ENCODE data around the gene RADIL.
A peak's percentile ranks its signal among the peaks of the same experiment; 100 is the strongest.

Gene RADIL

DNA sequence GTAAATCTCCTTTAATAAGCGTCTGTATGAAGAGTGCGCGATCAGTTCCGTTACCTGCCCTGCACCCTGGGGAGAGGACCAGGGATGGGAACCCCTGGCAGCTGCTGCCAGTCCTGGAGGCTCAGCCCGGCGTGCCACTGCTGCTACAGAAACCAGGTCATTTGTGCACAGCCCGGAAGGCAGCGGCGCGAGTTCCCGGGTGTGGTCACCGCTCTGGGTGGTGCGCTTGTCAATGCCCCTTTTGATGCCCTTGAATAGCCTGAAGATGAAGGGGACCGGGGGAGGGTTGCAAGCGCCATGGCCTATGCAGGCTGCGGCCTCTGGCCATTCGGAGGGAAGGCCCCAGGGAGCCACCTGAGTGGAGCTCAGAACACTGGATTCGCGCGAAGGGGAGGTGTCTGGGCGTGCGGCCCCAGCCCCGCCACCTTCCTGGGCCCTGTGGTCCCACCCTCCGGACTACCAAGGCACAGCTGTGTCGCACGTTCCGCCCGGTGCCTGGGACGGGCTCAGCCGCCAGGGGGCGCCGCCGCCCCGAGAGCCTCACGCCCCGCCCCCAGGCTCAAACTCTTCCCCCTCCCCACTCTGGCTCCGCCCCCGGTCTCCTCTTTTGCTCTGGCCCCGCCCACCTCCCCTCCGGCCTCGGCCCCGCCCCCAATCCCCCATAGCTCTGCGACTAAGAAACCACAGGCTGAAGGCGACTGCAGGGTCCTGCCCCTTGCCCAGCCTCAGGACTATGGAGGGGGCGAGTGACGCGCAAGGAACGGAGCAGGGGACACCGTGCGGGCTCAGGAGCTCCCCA is 91.6 kb downstream of the RADIL start:
- DNase-seq = peak; percentile 56 to 82 (median 69)

DNA sequence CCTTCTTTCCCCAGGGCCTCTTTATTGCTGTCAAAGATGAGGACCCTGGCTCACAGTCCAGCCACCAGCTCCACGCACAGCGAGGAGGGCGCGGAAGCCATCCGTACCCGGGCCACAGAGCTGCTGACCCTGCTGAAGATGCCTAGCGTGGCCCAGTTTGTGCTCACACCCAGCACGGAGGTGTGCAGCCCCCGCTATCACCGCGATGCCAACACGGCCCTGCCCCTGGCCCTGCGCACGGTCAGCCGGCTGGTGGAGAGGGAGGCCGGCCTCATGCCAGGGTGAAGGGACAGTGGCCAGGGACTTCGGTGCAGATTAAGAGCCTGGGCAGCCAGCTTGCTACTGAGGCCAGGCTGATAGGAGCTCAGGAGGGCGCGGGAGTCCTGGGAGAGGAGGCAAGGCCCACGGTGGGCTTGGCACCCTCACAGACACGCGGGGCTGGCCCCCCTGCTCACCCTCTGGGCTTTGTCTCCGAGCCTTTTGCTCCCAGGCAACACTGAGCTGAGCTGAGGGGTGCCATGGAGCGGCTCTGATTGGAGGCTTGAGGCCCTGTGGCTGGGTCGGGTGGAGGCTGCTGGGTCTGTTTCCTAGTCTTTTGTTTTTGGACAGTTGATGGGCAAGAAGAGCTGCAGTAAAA is 92.3 kb downstream of the RADIL start:
- DNase-seq = no peak

DNA sequence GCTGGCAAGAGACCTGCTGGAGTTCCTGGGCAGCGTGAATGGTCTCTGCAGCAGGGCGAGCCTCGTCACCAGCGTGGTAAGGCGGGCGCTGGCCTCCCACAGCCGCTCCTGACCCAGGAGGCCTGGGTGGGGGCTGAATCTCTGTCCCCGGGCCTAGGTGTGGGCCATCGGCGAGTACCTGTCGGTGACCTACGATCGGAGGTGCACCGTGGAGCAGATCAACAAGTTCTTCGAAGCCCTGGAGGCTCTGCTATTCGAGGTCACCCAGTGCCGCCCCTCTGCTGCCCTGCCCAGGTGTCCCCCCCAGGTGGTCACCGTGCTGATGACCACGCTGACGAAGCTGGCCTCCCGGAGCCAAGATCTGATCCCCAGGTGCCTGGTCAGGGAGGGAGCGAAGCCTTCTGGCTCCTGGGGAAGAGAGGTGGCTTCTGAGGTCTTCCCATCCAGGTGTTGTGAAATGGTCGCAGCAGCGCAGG is 93.0 kb downstream of the RADIL start:
- no peak for DNase-seq

DNA sequence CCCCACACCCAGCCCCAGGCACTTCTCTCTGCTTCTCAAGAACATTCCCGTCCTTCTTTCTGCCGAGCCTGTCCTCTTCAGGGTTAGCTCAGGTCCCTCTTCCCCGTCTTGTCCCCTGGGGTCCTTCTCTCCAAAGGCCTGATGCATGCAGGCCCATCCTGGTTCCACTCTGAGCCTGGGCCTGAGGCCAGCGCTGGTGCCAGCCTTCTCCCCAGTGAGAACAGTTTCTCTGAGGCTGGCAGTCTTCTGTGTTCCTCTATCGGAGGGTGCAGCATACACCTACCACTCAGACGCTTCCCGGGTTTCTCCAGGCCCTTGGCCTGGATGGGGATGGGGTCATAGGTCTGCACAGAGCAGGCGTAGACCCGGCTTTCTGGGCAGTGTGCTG is 93.4 kb downstream of the RADIL start:
- no peak for DNase-seq

DNA sequence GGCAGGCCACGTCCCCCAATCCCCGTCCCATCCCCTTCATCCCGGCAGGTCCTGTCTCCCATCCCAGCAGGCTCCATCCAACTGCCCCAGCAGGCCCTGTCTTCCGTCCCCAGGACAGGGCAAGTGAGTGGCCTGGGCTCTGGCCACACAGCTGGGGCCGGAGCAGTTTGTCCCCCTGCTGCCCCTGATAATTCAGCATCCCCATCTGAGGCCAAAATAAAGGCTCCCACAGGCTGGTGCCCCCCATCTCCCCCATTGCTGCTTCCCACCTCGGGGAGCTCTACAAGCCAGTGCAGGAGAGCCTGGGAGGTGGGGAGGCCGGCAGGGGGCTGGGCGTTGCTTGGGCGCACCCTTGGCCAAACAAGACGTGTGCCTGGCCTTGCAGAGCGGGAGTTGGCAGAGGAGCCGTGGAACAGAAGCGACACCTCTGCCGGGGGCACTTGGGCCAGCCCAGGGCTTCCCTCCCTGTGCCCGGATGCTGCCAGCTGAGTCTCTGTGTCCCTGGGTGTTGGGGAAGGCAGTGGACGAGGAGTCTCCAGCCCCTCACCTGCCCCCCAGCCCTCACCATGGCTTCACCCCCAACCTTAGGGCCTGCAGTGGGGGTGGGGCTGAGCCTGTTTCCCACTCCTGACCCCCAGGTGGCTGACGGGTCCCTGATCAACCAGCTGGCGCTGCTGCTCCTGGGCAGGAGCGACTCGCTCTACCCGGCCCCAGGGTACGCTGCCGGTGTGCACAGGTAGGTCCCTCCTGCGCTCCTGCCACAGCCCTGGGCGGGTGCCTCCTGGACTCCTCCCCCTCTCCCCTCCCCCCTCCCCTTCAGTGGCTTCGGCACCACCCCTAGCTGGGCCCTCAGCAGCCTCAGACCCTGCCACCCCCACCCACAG is 94.1 kb downstream of the RADIL start:
- DNase-seq = no peak

DNA sequence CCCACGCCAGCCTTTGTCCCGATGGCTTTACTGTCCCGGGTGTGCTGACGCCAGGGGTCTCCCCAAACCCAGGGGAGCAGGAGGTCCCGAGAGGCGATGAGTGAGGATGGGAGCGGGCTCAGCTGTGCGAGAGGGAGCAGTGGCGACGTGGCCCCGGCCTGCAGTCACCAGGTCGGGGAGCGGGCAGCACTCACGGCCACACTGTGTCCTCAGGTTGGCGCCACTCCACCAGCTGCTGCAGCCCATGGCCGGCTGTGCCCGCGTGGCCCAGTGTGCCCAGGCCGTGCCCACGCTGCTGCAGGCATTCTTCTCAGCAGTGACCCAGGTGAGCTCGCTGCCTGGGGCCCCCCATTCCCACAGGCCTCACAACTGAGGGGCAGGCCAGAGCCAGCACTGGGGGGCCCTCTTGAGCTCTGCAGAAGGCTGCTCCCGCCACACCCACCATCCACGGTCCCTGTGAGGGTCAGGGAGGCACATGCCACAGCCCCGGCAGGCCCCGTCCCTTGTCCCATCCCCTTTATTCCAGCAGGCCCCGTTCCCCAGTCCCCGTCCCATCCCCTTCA is 94.8 kb downstream of the RADIL start:
- DNase-seq = no peak

DNA sequence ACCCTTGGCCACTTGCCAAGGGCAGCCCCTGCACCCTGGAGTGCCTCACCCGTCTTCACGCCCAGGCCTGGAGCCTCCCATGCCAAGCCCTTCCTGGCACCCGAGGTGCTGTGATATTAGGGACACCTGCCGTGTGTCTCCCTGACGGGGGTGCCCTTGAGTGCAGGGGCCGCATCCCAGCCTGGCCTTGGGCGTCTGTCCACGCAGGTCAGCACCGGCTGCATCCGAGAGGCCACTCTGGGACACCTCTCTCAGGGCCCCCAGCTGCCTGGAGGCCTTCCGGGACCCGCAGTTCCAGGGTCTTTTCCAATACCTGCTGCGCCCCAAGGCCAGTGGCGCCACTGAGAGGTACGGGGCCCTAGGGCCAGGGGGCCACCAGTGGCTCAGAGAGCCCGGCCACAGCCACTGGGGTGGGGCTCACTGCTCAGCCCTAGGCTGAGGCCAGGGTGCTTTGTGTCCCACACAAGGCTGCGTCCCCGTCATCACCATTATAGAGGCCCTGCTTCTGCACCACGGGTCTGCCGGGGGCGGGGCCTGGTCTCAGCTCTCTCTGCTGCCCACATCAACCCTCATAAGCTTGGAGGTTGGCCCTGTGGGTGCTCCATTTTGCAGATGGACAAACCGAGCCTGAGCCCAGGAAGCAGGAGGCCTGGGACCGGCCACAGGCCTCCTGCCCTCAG is 95.4 kb downstream of the RADIL start:
- no peak for DNase-seq

DNA sequence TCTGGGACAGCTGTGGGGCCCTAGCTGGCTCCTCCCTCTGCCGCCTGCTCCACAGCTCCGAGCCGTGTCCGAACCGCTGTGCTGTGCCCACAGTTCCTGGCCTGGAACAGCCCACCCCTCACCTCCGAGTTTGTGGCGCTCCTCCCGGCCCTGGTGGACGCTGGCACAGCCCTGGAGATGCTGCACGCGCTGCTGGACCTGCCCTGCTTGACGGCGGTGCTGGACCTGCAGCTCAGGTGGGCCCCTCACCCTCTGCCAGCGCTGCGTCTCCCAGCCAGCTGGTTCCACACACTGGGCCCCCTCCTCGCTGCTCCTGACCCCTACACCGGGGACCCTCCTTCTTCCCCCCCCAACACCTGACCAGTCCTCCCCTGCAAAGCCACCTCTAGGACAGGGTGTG is 96.0 kb downstream of the RADIL start:
- no peak for DNase-seq

DNA sequence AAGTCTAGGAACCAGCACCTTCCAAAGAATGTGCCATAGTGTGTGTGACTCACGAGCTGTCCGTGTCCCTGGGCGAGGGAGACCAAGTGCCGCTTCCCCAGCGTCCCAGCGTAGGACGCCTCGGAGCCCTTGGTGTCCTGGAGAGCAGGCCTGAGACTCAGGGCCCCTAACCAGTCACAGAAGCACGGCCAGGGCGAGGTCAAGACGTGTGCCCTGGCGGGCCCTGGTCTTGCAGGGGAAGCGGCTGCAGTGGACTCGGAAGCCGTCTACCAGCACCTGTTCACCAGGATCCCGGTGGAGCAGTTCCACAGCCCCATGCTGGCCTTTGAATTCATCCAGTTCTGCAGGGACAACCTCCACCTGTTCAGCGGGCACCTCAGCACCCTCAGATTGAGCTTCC is 97.5 kb downstream of the RADIL start:
- no peak for DNase-seq

DNA sequence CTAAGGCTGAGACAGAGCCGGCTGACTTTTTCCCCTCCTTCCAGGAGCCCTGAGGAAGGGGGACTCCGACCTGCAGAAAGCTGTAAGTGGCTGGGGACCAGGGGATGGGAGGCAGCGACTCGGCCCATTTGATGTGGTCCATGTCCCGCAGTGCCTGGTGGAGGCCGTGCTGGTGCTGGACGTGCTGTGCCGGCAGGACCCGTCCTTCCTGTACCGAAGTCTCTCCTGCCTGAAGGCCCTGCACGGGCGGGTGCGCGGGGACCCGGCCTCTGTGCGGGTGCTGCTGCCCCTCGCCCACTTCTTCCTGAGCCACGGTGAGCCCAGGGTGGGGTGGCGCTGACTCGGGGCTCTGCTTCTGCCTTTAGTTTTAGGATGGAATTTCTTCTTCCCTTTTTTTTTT is 98.1 kb downstream of the RADIL start:
- DNase-seq = no peak

DNA sequence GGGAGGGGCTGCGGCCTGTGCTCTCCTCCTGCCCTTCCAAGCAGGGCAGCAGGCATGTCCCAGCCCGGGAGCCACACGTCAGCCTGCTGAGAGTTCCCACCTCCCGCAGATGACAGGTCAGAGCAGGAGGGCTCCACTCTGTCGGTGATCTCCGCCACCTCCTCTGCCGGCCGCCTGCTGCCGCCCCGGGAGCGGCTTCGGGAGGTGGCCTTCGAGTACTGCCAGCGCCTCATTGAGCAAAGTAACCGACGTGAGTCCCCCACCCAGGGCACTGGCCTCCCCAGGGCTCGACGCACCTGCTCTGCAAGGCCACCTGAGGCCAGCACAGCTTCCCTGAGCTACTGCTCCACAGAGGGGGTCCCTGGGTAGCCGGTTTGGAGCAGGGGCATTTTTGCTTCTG is 98.7 kb downstream of the RADIL start:
- DNase-seq = no peak

DNA sequence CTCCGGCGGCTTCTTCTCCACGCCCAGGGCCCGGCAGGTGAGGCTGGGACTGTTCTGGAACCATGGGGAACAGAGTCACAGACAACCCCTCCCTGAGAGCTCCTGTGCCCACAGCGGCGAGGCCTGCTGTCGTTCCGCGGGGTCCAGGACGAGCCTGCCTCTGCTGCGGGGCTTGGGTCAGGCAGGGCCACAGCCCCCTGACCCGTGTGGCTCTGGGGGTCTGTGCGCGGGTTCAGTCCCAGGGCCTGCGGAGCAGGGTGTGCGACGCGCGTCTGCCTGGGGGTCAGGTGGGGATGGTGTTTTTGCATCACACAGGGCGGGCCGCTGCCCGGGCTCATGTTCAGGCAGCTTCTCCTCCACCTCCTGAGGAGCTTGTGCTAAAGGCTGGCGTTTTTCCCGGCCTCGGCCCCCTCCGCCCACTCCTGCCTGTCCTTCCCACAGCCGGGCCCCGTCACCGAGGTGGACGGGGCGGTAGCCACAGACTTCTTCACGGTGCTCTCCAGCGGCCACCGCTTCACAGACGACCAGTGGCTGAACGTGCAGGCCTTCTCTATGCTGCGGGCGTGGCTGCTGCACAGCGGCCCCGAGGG is 99.7 kb downstream of the RADIL start:
- no peak for DNase-seq

DNA sequence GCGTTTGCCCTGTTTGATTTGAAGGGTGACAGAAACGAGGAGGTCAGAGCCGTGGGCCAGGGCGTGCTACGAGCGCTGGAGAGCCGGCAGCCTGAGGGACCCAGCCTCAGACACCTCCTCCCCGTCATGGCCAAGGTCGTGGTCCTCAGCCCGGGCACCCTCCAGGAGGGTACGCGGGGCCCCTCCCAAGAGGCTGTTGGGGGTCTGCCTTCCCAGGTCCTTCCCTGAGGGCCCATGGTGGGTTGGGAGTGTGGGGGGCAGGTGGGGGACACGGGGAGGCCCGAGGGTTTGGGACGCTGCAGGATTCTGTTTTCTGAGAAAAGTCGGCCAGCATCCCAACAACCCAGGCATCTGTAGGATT is 100.2 kb downstream of the RADIL start:
- DNase-seq = no peak

DNA sequence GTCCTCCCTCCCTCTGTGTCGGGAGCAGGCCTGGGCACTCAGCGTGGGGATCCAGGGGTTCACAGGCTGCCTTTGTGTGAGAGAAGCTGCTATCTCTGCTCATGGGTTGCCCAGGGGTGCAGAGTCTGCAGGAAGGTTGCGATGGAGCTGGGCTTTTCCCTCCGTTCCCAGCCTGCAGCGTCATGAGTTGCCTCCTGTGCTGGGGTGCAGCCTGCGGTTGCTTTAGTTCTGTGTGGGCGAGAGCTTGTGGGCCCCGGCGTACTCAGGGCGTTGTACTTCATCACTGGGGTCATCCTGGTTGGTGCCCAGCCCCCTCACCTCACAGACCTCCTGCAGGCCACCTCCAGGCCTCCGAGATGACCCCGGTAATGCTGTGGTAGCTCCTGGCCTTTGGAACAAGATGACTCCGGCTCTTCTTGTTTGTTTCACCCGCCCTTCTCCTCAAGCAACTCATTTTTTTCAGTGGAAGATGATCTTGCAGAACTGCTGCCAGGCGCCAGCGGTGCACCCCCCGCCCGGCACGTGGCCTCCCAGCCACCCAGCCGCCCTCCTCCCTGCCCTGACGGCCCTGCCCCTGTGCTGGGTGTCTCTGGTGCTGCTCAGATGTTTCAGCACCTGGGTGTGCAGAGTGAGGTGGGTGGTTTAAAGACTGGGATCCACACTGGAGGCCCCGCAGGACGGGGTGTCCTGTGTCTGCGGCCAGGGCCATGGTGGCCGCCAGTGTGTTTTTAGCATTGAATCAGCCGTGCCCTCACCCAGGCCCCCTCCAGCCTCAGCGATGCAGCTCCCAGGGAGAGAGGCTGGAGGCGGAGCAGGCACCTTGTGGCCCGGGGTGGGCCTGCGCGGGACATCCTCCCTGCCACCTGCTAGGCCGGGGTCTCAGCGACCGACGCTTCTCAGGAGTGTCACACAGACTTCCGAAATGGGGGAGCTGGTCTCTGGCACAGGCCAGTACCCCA is 100.9 kb downstream of the RADIL start:
- DNase-seq = no peak

DNA sequence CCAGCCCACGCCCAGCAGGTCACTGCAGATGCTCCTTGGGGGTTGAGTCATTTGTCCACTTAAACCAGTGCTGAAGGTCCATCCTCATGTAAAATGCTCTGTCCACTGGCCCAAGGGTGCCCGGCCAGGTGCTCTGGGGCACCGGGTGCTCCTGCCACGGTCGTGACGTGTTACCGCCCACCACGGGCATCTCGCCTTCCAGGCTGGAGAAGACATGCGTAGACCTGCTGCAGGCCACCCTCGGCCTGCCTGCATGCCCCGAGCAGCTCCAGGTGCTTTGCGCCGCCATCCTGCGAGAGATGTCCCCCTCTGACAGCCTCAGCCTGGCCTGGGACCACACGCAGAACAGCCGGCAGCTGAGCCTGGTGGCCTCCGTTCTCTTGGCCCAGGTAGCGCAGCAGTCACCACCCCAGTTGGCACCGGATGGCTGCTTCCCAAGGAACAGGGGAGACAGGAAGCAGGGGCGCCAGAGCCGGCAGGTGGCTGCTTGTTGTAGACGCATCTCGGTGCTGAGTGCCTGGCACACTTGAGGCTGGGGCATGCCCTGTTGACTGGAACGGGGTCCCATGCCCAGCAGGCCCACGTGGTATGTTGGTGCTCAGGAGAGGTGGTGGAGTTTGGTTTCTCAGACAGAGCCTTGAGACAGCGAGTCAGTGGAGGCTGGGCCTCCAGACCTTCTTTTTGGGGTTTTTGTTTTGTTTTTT is 102.0 kb downstream of the RADIL start:
- DNase-seq = no peak

DNA sequence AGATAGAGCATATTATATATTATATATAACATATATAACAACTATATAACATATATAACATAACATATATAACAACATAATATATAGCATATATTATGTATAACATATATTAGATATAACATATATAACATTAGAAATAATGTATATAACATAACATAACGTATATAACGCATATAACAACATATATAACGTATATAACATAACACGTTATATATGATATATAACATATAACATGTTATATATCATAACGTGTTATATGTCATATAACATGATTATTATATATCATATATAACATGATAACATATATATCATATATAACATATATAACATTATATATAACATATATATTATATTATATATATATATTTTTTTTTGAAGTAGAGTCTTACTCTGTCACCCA is 104.4 kb downstream of the RADIL start:
- no peak for DNase-seq

DNA sequence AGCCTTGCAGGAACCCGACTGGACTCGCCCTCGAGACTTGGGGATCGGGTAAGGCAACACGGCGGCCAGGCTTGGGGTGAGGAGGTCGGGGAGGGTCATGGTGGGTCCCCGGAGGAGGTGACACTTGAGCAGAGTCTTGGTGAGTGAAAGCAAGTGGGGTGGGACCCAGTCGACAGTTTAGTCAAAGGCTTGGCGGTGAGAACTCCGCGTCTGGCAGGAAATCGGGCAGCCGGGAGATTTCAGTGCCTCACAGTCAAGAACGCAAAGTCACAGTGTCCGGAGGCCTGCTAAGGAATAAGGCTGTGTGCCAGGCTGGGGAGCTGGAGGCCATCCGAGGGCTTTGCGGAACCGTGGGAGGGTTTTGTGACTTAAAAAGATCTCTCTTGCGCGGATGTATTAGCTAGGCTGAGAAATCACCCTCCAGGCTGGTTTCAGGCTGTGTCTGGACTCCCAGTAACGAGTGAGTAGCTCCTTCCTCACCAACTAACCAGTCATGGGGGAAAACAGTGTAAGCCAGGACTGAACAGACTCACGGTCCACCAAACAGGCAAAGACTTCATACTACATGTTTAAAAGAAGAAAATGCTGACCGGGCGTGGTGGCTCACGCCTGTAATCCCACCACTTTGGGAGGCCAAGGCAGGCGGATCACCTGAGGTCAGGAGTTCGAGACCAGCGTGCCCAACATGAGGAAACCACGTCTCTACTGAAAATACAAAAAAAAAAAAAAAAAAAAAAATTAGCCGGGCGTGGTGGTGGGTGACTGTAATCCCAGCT is 107.5 kb downstream of the RADIL start:
- DNase-seq = peak in 2 of 4 experiments; percentile 50

DNA sequence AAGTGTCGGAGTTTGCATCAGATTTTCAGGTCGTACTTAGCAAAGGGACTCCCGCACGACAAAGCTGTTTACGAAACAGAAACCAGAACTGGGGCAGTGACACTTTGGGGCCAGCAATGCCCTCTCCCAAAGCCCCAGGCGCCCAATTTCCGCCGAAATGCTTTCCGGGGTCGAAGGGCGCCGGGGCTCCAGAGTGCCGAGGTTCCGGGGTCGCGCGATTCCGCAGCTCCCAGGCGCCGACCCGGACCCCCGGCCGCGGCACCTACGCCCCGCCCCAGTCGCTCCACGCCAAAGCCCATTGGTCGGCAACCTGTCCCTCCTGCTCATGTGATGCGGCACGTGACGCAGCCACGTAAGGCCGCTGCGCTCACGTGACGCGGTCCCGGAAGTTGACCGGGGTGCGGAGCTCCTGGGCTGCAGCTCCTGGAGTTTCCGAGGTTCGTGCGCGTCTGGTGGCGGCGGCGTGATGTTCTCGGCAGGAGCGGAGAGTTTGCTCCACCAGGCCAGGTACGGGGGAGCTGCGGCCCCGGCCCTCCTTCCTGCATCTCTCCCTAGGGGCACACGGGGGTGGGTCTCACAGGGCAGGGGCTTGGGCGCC is 108.2 kb downstream of the RADIL start, which contains the start of gene AP5Z1:
TSS of gene AP5Z1 (plus strand) at position 374 of the 598 bp plus-strand sequence. CDS start at position 467, 93 bp downstream.
- peak; percentile 84 to 93 (median 86) for DNase-seq

DNA sequence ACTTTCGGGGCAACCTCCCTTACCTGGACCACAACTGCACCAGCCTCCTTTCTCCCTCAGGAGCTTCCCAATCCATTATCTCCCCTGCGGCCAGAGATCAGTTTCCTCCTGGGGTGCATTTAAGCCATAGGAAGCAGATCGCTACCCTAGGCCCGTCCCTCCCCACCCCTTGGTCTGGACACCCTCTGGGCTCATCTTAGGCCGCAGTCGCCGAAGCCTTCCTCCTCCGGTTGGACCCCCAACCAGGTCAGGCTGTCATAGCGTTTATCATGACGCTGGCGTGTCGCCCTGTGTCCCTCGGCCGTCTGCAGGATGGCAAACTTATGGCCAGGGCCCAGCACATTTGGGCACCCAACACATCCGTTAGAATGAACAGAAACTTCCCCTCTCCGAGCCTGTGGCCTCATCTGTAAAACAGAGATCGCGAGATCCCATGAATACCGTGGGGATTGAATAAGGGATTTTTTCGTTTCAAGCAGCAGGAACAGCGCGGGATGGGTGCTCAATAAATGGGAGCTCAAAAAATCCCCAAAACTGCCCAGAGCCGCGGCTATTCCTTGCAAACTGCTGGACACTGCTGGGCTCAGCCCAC is 108.8 kb downstream of the RADIL start:
- no peak for DNase-seq

Data from activated naive CD4-positive, alpha-beta T cell (primary cell).